ENCODE data around the gene LCE5A.
"Not testable (repeated sequence)": the region's sequence is repeated elsewhere in the genome, so short reads cannot be mapped to it uniquely, and the experiment has no call there.

Gene LCE5A

DNA sequence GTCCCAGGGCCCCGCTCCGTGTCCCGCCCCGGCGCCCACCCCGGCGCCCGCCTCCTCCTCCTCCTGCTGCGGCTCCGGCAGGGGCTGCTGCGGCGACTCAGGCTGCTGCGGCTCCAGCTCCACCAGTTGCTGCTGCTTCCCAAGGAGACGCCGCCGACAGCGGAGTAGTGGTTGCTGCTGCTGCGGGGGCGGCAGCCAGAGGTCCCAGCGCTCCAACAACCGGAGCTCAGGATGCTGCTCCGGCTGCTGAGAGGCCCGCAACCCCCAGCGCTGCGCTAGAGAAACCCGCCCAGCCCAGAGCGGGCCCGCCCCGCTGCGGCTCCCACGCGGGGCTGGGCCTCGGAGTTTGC is 4.8 kb downstream of the LCE5A start:
- DNase-seq, result peak in 4 of 58 donors; percentile 3 to 16 (median 7)

DNA sequence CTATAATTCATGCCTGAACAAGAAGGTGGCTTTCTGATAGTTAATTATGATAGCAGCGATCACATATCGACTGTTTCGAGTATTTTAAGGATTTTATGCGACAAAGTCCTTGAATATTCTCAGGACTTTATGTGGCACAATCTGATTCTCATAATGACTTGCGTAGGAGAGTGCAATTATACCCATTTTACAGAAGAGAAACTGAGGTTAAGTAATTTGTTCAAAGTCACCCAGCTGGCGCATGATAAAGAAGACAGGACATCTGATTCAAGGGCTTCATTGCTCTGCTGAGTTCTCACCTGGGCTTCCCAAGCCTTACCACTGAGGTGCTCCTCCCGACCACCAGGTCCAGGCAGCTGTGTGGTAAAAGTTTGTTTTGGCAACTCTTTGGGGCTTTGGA is 5.5 kb downstream of the LCE5A start:
- DNase-seq, result no peak

DNA sequence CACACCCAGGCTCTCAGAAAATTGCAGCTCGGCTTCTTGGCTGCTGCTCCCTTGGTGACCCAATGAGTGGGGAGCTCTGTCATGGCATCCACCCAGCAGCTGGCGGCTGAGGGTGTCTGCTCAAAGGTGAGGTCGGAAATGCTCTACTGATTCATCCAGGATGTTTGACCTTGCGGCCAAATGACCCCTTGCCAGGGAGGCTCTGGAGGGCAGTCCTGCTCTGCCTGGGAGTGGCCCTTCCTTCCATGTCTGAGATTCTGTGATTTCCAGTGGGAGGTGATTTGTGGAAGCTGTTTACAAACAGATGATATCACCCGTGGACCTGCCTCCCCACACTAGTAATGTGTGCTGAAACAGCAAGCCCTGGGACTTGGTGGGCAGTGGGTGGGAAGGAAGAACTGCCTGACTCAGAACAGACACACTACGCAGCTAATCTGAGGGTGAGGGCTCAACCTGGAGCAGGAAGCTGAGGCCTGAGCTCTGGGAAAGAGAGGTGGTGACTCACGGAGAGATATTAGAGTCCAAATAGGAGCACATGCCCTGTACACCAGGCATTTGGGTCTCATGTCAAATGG is 6.7 kb downstream of the LCE5A start:
- DNase-seq, result no peak

DNA sequence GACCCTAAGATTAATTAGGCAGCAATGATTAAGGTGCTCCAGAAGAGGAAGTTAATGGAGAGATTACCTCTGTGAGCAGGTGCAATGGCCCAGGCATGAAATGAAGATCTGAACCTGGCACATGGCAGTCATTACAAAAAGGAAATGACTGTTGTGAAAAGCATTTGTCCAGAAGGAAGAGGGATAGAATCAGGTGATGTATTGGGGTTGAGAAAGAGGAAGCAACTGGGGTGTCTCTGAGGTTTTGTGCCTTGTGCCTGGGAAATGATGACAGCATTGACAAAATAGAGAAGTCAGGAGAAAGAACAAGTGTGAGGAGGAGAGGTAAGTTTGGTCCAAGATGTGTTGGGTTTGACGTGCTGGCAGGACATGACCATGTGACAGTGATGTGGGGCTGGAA is 9.2 kb downstream of the LCE5A start:
- DNase-seq, result no peak

DNA sequence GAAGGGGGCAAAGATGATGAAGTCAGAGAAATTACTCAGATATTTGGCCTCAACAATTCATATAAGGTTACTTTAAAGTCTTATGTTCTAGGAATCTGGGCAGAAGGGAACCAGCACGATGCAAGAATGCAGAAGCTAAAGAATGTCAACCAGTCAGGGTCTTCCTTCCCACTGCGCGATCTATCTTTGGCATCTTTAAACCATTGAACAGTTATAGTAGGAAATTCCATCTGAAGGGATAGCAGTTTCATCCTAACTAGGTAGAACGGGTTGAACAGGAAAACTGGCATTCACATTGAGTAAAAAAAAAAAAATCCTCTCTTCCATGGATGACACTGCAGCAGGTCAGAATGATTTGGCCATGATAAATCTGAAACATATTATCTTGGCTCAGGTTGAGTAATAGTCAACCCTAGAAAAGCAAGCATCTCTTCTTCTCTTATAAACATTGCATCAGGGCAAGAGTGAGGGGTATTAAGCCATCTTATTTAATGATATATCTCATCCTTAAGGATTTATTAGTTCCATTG is 10.0 kb downstream of the LCE5A start:
- DNase-seq, result no peak

DNA sequence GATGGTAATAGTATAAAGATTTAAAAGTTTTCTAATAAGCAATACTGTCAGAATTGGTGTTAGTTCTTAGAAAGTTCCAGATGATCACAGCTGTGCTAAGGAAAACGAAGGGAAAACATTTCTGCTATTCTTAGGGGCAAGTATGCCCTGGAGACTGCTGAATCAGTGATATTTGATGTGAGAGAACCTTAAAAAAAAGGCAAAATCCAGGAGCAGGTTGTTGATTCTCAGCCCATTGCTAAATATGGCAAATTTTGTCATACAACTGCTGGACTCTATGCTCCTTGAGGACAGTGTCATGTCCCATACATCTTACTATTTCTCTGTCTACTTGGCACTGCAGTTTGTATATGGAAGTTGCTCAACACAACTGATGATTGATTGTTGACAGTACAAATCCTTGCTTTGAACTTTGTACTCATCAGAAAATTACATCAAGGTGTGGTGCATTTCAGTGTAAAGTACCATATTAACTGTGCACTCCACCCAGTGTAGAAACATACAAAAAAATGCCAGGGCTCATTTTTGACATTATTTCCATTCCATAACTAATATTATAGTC is 14.6 kb downstream of the LCE5A start:
- no peak for DNase-seq

DNA sequence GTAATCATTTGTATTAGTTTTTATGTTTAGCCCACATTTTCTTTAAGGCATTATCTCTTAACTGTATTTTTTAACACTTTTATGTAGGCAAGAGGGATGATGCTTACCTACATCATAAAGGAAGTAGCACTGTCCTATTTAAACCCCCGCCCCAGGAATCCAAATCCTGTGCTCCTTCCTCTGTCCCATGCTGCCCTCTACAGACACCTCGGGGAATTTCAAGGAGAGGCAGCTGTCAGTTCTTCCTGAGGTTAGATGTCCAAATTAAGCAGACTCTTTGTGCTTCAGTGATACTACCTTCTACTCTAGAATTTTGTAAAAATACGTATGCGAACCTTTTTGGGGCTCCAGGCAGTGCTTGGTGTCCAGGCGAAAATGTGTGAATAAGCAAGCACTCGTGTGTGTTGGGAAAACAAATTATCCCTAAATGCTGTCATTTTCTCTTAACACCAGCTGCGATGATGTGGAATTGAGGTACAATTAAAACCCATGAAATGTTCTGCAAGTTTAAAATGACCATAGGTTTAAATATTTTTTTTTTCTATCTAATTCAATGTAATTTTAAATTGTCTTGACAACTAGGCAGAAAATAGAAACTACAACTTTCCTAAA is 22.8 kb downstream of the LCE5A start:
- no peak for DNase-seq

DNA sequence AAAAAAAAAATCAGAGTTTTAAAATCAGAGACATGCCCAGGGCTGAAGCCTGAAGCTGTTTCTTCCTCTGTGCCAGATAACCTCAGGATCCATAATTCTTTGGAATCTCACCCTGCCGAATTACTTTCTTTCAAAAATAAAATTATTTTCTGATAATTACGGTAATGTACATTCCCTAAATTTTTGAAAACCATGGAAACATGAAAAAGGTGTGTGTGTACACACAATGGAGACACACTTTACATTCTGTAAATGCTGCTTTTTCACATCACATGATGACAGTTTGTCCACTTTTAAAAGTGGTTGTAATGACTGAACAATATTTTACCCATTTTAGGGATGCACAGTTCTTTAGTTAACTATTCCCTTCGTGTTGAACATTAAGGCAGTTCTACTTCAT is 25.2 kb downstream of the LCE5A start:
- DNase-seq, result no peak

DNA sequence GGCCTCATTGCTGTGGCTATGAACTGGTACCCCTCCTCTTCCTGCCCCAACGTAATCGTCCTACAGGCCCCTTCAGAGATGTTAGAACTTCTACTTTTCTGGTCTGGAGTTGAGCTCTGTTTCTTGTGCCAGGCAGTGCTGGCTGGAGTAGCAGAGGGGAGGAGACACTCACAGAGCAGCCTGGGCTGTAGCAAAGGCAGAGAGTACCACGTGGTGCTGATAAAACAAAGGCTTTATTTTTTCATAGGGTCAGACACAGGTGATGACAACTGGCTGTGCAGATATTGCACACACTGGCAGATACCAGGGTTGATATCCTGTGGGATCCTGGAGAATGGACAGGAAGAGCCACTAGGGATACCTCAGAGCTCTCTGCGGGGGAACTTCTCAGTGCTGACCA is 26.9 kb downstream of the LCE5A start:
- no peak for DNase-seq

DNA sequence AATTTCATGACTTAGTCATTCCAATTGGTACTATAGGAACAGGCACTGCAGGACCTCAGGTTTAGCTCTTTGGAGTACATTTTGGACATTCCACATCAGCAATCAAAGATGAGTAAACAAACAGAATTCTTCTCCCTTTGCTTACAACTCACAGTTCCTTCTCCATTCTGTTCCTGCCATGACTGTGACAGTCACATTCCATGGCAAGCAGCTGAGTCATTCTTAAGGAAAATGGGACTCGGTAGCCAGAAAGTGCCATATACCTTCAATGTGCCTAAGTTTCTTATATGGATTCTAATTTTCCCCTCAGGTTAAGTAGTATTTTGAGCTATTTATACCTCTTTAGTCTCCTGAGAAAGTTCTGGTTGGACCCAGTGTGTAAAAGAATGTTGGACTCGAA is 29.3 kb downstream of the LCE5A start:
- no peak for DNase-seq

DNA sequence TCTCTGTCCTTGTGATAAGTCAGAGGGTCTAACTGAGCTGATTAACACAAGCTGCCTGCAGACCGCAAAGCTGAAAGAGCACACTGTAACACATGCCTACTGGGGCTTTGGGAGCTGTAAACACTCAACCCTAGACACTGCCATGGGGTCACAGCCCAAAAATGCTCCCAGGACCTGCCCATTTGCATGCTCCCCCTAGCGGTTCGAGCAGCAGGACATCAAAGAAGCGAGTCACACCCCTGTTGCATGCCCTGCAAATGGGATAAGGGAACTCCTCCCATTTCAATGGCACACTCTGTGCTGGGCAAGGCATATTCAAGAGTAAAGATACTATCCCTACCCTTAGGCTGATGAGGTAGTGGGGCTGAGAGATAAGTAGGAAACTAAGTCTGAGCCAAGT is 33.2 kb downstream of the LCE5A start:
- DNase-seq, result no peak

DNA sequence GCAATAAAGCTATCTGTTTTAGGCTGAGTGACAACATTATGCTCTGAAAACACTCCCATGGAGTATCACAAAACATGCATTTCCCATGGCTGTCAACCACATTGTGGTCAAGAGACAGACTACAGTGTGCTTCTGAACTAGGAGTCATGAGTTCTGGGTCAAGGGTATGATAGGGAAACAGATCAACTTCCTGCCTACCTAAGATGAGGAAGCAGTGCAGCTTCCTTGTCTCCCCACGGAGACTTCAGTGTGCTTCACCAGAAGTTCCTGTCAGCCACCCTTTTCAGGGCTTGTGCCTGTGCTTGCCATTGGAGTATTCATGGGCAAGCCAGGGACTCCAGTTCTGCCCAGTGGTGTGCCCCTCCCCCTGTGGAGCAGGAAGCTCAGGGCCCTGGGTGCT is 36.1 kb downstream of the LCE5A start:
- no peak for DNase-seq

DNA sequence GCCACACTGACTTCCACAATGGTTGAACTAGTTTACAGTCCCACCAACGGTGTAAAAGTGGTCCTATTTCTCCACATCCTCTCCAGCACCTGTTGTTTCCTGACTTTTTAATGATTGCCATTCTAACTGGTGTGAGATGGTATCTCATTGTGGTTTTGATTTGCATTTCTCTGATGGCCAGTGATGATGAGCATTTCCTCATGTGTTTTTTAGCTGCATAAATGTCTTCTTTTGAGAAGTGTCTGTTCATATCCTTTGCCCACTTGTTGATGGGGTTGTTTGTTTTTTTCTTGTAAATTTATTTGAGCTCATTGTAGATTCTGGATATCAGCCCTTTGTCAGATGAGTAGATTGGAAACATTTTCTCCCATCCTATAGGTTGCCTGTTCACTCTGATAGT is 37.8 kb downstream of the LCE5A start:
- DNase-seq, result not testable (repeated sequence)
